HG03135 (cell line): Measurements from ENCODE around the gene EXOC1.
A peak's percentile ranks its signal among the peaks of the same experiment; 100 is the strongest.
"Not testable (repeated sequence)": the region's sequence is repeated elsewhere in the genome, so short reads cannot be mapped to it uniquely, and the experiment has no call there.

Source experiments
- ATAC-seq: cut with Tn5 transposase; IDR thresholded peaks from one replicate; pipeline ENCODE4 v1.9.1; 2021; ENCODE audit warnings: mild to moderate bottlenecking, moderate library complexity; ENCODE audit not compliant: unreplicated experiment

EXOC1 gene

GRCh38 chr4:55853484-55854046 is at the start of gene EXOC1:
Gene EXOC1 (plus strand): TSS chr4:55853648. CDS start chr4:55858324, 4,676 bp downstream.
- peak; percentile 98 for ATAC-seq

GRCh38 chr4:55807556-55807955 is 45.9 kb upstream of the EXOC1 start:
- ATAC-seq: no peak

- no peak for ATAC-seq
Measured at GRCh38 chr4:55808186-55808585, 45.3 kb upstream of the EXOC1 start.

GRCh38 chr4:55808632-55809031 is 44.8 kb upstream of the EXOC1 start:
- ATAC-seq: no peak

- ATAC-seq: no peak
Measured at GRCh38 chr4:55817691-55818090, 35.8 kb upstream of the EXOC1 start.

- no peak for ATAC-seq
Measured at GRCh38 chr4:55819634-55820033, 33.8 kb upstream of the EXOC1 start, which contains the start of gene EXOC1L. Gene EXOC1L (plus strand): TSS chr4:55819790. CDS start chr4:55820027, 237 bp downstream.

- no peak for ATAC-seq
Measured at GRCh38 chr4:55820279-55820678, 33.2 kb upstream of the EXOC1 start.

GRCh38 chr4:55822329-55822728 is 31.1 kb upstream of the EXOC1 start:
- ATAC-seq: no peak

GRCh38 chr4:55824865-55825264 is 28.6 kb upstream of the EXOC1 start:
- ATAC-seq: no peak

- ATAC-seq: no peak
Measured at GRCh38 chr4:55826986-55827385, 26.5 kb upstream of the EXOC1 start.

- ATAC-seq: no peak
Measured at GRCh38 chr4:55827582-55827981, 25.9 kb upstream of the EXOC1 start.

GRCh38 chr4:55830048-55830447 is 23.4 kb upstream of the EXOC1 start:
- ATAC-seq: no peak

GRCh38 chr4:55830716-55831115 is 22.7 kb upstream of the EXOC1 start:
- no peak for ATAC-seq

GRCh38 chr4:55834086-55834795 is 19.2 kb upstream of the EXOC1 start:
- no peak for ATAC-seq

- no peak for ATAC-seq
Measured at GRCh38 chr4:55837903-55838302, 15.5 kb upstream of the EXOC1 start.

- no peak for ATAC-seq
Measured at GRCh38 chr4:55838356-55838755, 15.1 kb upstream of the EXOC1 start.

GRCh38 chr4:55838952-55839351 is 14.5 kb upstream of the EXOC1 start:
- no peak for ATAC-seq

- ATAC-seq: no peak
Measured at GRCh38 chr4:55840956-55841355, 12.5 kb upstream of the EXOC1 start.

GRCh38 chr4:55841373-55842239 is 11.8 kb upstream of the EXOC1 start:
- ATAC-seq: not testable (repeated sequence)

GRCh38 chr4:55842312-55842711 is 11.1 kb upstream of the EXOC1 start:
- ATAC-seq: not testable (repeated sequence)

GRCh38 chr4:55849724-55850123 is 3.7 kb upstream of the EXOC1 start:
- no peak for ATAC-seq

GRCh38 chr4:55851885-55852284 is 1.6 kb upstream of the EXOC1 start:
- ATAC-seq: no peak
